PC-3 (cell line): ENCODE data around the gene DCUN1D1. TPM values are rescaled to one million over a fixed set of nuclear protein-coding genes. Genes with fewer than 3 reads are reported as not detected.

ENCODE experiments used
- ATAC-seq: fragments of 200-7000 bp; cut with Tn5 transposase; 2 replicates; pipeline ENCODE4 v1.9.1; 2020; ENCODE audit warnings: mild to moderate bottlenecking, moderate library complexity
- BruUV-seq: library from RNA; stranded (reverse); fragments of 400-500 nt; replicated peaks from 2 replicates; lab custom pipeline; 2021; lab: Mats Ljungman, UMichigan
- CTCF ChIA-PET: fragments of 300-600 bp; sonication (Branson Sonifier 250); formaldehyde crosslinking; loops from one replicate; lab custom pipeline; 2022; ENCODE audit warnings: antibody characterized with exemption; lab: Charles Lee
- POLR2A ChIA-PET: fragments of 300-600 bp; sonication (Branson Sonifier 250); formaldehyde crosslinking; loops from one replicate; lab custom pipeline; 2022; ENCODE audit warnings: antibody characterized with exemption; ENCODE audit not compliant: unreplicated experiment; lab: Charles Lee
- DNase-seq: peaks from one replicate; pipeline ENCODE4 v3.0.0-alpha.2; 2015
- H2AFZ ChIP-seq: fragments of 300-600 bp; sonication (generic); 2 replicates; pipeline ENCODE4 v1.6.0; 2016; ENCODE audit warnings: antibody characterized with exemption, low read length
- H3F3A ChIP-seq: fragments of 300-600 bp; sonication (generic); one replicate; pipeline ENCODE4 v1.6.0; 2017; ENCODE audit warnings: antibody characterized with exemption, low read length, control low read depth, mild to moderate bottlenecking; ENCODE audit not compliant: unreplicated experiment
- H3K27ac ChIP-seq: fragments of 300-600 bp; sonication (generic); 2 replicates; pipeline ENCODE4 v1.5.1; 2016; ENCODE audit warnings: mild to moderate bottlenecking, low read length
- H3K27me3 ChIP-seq: fragments of 300-600 bp; sonication (generic); 2 replicates; pipeline ENCODE4 v1.6.1; 2016; ENCODE audit warnings: low read length, mixed read lengths
- H3K36me3 ChIP-seq: fragments of 300-600 bp; sonication (generic); 2 replicates; pipeline ENCODE4 v1.6.1; 2016; ENCODE audit warnings: low read depth, mixed run types, low read length, mixed read lengths
- H3K4me1 ChIP-seq: fragments of 300-600 bp; sonication (generic); 2 replicates; pipeline ENCODE4 v1.5.1; 2016; ENCODE audit warnings: low read length; ENCODE audit not compliant: insufficient read depth
- H3K4me2 ChIP-seq: fragments of 300-600 bp; sonication (generic); 2 replicates; pipeline ENCODE4 v1.6.0; 2016; ENCODE audit warnings: low read length
- H3K4me3 ChIP-seq: fragments of 300-600 bp; sonication (generic); 2 replicates; pipeline ENCODE4 v1.5.1; 2016; ENCODE audit warnings: mild to moderate bottlenecking, low read length, mixed read lengths
- H3K79me2 ChIP-seq: fragments of 300-600 bp; sonication (generic); 2 replicates; pipeline ENCODE4 v1.6.1; 2017; ENCODE audit warnings: low read length, mixed read lengths
- H3K9ac ChIP-seq: fragments of 300-600 bp; sonication (generic); 2 replicates; pipeline ENCODE4 v1.6.0; 2016; ENCODE audit warnings: mild to moderate bottlenecking, low read length
- H3K9me2 ChIP-seq: fragments of 300-600 bp; sonication (generic); replicated peaks from 2 replicates; pipeline ENCODE4 v1.6.1; 2016; ENCODE audit warnings: mixed run types, low read length, mixed read lengths
- H3K9me3 ChIP-seq: fragments of 300-600 bp; sonication (generic); 2 replicates; pipeline ENCODE4 v1.6.1; 2016; ENCODE audit warnings: low read length, mixed read lengths
- H4K20me1 ChIP-seq: fragments of 300-600 bp; sonication (generic); 2 replicates; pipeline ENCODE4 v1.6.1; 2016; ENCODE audit warnings: low read length, mixed read lengths
- EZH2 ChIP-seq: fragments of 300-600 bp; sonication (generic); IDR thresholded peaks from one replicate; pipeline ENCODE4 v1.6.1; 2017; ENCODE audit warnings: antibody characterized with exemption, mild to moderate bottlenecking, low read length; ENCODE audit not compliant: unreplicated experiment
- EZH2phosphoT487 ChIP-seq: fragments of 300-600 bp; sonication (generic); IDR thresholded peaks from 2 replicates; pipeline ENCODE4 v1.6.1; 2018; ENCODE audit warnings: mild to moderate bottlenecking, antibody characterized with exemption, low read length, borderline replicate concordance
- intact Hi-C: fragments of 100-400 bp; cut with micrococcal nuclease; formaldehyde crosslinking; loops from 2 replicates; pipeline ENCODE4 v1.9.0; 2023
- total RNA-seq: library from RNA; depleted of rRNA; stranded (reverse); fragments of >200 nt; gene quantifications from 2 replicates; pipeline ENCODE4 v1.2.3, GENCODE V29; 2014
- TF ChIP-seq, protein P1 (sequence below): fragments of 300-600 bp; sonication (generic); conservative IDR thresholded peaks from 2 replicates; pipeline ENCODE4 v1.5.1; 2017; ENCODE audit warnings: antibody characterized with exemption, low read depth, mild to moderate bottlenecking, low read length

The DCUN1D1 gene
- total RNA-seq, 1 experiment from 2014 or later: 39.7 TPM

DNA sequence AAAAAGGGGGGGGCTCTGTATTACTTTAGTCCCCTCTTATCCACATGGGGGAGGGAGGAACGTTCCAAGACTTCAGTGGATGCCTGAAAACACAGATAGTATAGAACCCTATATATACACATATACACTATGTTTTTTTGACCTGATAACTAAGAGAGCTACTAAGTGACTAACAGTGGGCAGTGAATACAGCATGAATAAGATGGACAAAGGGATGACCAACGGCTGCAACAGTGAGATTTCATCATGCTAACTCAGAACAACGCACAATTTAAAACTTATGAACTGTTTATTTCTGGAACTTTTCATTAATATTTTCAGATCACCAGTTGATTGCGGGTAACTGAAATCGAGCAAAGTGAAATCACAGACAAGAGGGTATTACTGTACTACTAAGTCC is 7.3 kb downstream of the DCUN1D1 start:
- Histone ChIP-seq H3K4me3 (no peak overlapping the region), H2AFZ (no peak overlapping the region), H3F3A (no peaks in the 10 kb centered on the region), H3K36me3 (no peaks in the 10 kb centered on the region), H4K20me1 (peaks cover 4% of the 10 kb centered on the region; the same call in 1 of the 2 replicates), H3K9me2 (no peaks in the 10 kb centered on the region), H3K4me2 (no peak overlapping the region), H3K9me3 (no peaks in the 10 kb centered on the region), H3K27ac (no peak overlapping the region), H3K4me1 (peaks cover 34% of the 10 kb centered on the region), H3K27me3 (no peaks in the 10 kb centered on the region), H3K79me2 (peaks cover 97% of the 10 kb centered on the region), H3K9ac (no peak overlapping the region)
- DNase-seq: no peak
- ChIA-PET CTCF (interaction anchor here (0.6 kb wide), 1 partner anchor 256 kb away, joined by 3 read pairs; no protein-coding TSS in a partner anchor), POLR2A (no interaction called here)
- no TSS peak for BruUV-seq
- ATAC-seq: no peak
- intact Hi-C loops: no loop called here
- no peak for TF ChIP-seq EZH2
- no peak for TF ChIP-seq EZH2phosphoT487
- TF ChIP-seq, protein P1, sequence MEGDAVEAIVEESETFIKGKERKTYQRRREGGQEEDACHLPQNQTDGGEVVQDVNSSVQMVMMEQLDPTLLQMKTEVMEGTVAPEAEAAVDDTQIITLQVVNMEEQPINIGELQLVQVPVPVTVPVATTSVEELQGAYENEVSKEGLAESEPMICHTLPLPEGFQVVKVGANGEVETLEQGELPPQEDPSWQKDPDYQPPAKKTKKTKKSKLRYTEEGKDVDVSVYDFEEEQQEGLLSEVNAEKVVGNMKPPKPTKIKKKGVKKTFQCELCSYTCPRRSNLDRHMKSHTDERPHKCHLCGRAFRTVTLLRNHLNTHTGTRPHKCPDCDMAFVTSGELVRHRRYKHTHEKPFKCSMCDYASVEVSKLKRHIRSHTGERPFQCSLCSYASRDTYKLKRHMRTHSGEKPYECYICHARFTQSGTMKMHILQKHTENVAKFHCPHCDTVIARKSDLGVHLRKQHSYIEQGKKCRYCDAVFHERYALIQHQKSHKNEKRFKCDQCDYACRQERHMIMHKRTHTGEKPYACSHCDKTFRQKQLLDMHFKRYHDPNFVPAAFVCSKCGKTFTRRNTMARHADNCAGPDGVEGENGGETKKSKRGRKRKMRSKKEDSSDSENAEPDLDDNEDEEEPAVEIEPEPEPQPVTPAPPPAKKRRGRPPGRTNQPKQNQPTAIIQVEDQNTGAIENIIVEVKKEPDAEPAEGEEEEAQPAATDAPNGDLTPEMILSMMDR: no peak

- CTCF ChIA-PET: interaction anchor here (0.6 kb wide), 1 partner anchor 255 kb away, joined by 3 read pairs; no protein-coding TSS in a partner anchor
- POLR2A ChIA-PET: no interaction called here
Measured at GRCh38 chr3:182972387-182972786, 8.0 kb downstream of the DCUN1D1 start.

DNA sequence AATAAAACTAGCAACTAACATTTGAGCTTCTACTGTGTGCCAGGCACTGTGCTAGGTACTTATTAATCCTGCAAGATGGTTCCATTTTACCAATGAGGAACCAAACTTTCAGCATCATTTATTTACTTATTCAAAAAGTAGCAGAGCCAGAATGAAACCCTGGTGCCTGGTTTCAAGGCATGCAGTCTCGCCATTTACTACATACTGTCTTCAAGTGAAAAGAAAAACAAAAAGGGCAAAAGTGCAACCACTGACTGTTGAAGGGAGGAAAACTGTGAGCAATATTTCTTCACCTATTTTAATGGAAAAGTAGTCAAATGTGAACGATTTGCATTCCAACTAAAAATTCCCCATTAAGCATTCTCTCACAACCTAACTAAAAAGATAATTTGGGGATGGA is 8.7 kb downstream of the DCUN1D1 start:
- peaks cover 95% of the 10 kb centered on the region for H3K79me2 ChIP-seq
- CTCF ChIA-PET: no interaction called here
- H3F3A ChIP-seq: no peaks in the 10 kb centered on the region
- H3K4me3 ChIP-seq: no peak overlapping the region
- no peaks in the 10 kb centered on the region for H3K9me3 ChIP-seq
- no peaks in the 10 kb centered on the region for H3K9me2 ChIP-seq
- no peak overlapping the region for H3K27ac ChIP-seq
- H3K4me2 ChIP-seq: no peak overlapping the region
- no peaks in the 10 kb centered on the region for H3K27me3 ChIP-seq
- H3K36me3 ChIP-seq: no peaks in the 10 kb centered on the region
- POLR2A ChIA-PET: interaction anchor here (0.6 kb wide), 1 partner anchor 18 kb away, joined by 8 read pairs; no protein-coding TSS in a partner anchor
- H3K4me1 ChIP-seq: peaks cover 43% of the 10 kb centered on the region
- BruUV-seq: no TSS peak
- intact Hi-C loops: no loop called here
- ATAC-seq (no peak), DNase-seq (no peak)
- H2AFZ ChIP-seq: no peak overlapping the region
- no peak overlapping the region for H3K9ac ChIP-seq
- TF ChIP-seq EZH2: no peak
- TF ChIP-seq, protein P1: no peak
- TF ChIP-seq EZH2phosphoT487: no peak
- H4K20me1 ChIP-seq: peaks cover 3% of the 10 kb centered on the region; the same call in 1 of the 2 replicates

More at GRCh38 chr3:182972387-182972786, 8.0 kb downstream of the DCUN1D1 start:
- no peak overlapping the region for H3K27ac ChIP-seq
- BruUV-seq: no TSS peak
- no peaks in the 10 kb centered on the region for H3K27me3 ChIP-seq
- H3K9me3 ChIP-seq: no peaks in the 10 kb centered on the region
- no peak overlapping the region for H2AFZ ChIP-seq
- H3K9me2 ChIP-seq: no peaks in the 10 kb centered on the region
- H3K4me2 ChIP-seq: no peak overlapping the region
- TF ChIP-seq, protein P1: no peak
- TF ChIP-seq EZH2 (no peak), EZH2phosphoT487 (no peak)
- intact Hi-C loops: no loop called here
- no peak overlapping the region for H3K4me3 ChIP-seq
- H3K79me2 ChIP-seq: peaks cover 97% of the 10 kb centered on the region
- no peaks in the 10 kb centered on the region for H3F3A ChIP-seq
- ATAC-seq: no peak
- no peaks in the 10 kb centered on the region for H3K36me3 ChIP-seq
- H4K20me1 ChIP-seq: peaks cover 4% of the 10 kb centered on the region; the same call in 1 of the 2 replicates
- DNase-seq: no peak
- no peak overlapping the region for H3K9ac ChIP-seq
- H3K4me1 ChIP-seq: peaks cover 39% of the 10 kb centered on the region
